Peyer's patch (tissue), 4 donors: ENCODE data around the gene INTU. TPM values are rescaled to one million over a fixed set of nuclear protein-coding genes. Genes with fewer than 3 reads are reported as not detected.
"Not testable (repeated sequence)": the region's sequence is repeated elsewhere in the genome, so short reads cannot be mapped to it uniquely, and the experiment has no call there.

ENCODE experiments used
- DNase-seq, 3 donors: peaks; one replicate each; pipeline ENCODE4 v3.0.0-alpha.2; 2017 to 2019
- H3K27ac ChIP-seq, 4 donors: fragments of 200-600 bp; sonication (generic); one replicate each; pipeline ENCODE4 v1.5.1; 2016 to 2019
- H3K27me3 ChIP-seq, 2 donors: fragments of 200-600 bp; sonication (generic); one replicate each; pipeline ENCODE4 v1.5.1; 2019
- H3K36me3 ChIP-seq, 3 donors: fragments of 200-600 bp; sonication (generic); one replicate each; pipeline ENCODE4 v1.5.1; 2016 to 2019
- H3K4me1 ChIP-seq, 4 donors: fragments of 200-600 bp; sonication (generic); one replicate each; pipeline ENCODE4 v1.5.1; 2016 to 2019
- H3K4me3 ChIP-seq, 4 donors: fragments of 200-600 bp; sonication (generic); 1 replicate in 3 of 4; 2 replicates in 1 of 4; pipeline ENCODE4 v1.5.1; 2016 to 2019; ENCODE audit warnings: mild to moderate bottlenecking in 1 of 4
- H3K9me3 ChIP-seq, 4 donors: fragments of 200-600 bp; sonication (generic); one replicate each; pipeline ENCODE4 v1.5.1; 2016 to 2019; ENCODE audit warnings: mild to moderate bottlenecking in 1 of 4
- CTCF ChIP-seq, 6 experiments: fragments of 450-650 bp in 4 of 6; fragments of 200-600 bp in 2 of 6; sonication (generic) in 1 of 6; IDR thresholded peaks; one replicate each; pipeline ENCODE4 v1.5.1; 2017 to 2019; ENCODE audit warnings: antibody characterized with exemption in 6 of 6, mild to moderate bottlenecking in 3 of 6, moderate library complexity in 1 of 6
- POLR2A ChIP-seq, 2 donors: fragments of 450-650 bp; IDR thresholded peaks; one replicate each; pipeline ENCODE4 v1.5.1; 2017; ENCODE audit warnings: antibody characterized with exemption in 2 of 2, mild to moderate bottlenecking in 2 of 2, moderate library complexity in 2 of 2
- total RNA-seq, 4 donors: library from RNA; depleted of rRNA; stranded (reverse); fragments of >200 nt; gene quantifications; one replicate each; pipeline ENCODE4 v1.1.0, GENCODE V29; 2016

INTU gene
- total RNA-seq, 4 donors from 2014 or later: 1.6 to 14.9 (median 2.3) TPM

- Histone ChIP-seq H3K9me3 (no peaks in the 10 kb centered on the region), H3K27ac (no peak overlapping the region), H3K36me3 (no peaks in the 10 kb centered on the region), H3K4me3 (no peak overlapping the region), H3K27me3 (no peaks in the 10 kb centered on the region), H3K4me1 (no peaks in the 10 kb centered on the region)
- TF ChIP-seq CTCF (IDR thresholded peaks at IDR 0.05): no peak
- TF ChIP-seq POLR2A (IDR thresholded peaks at IDR 0.05): no peak
- DNase-seq: no peak
Measured at GRCh38 chr4:127643791-127644190, 11.0 kb downstream of the INTU start.

GRCh38 chr4:127648061-127648460 is 15.3 kb downstream of the INTU start:
- no peak overlapping the region for H3K4me3 ChIP-seq
- H3K9me3 ChIP-seq: no peaks in the 10 kb centered on the region
- H3K27ac ChIP-seq: no peak overlapping the region
- DNase-seq: no peak
- H3K27me3 ChIP-seq: no peaks in the 10 kb centered on the region
- H3K4me1 ChIP-seq: no peaks in the 10 kb centered on the region
- TF ChIP-seq POLR2A (IDR thresholded peaks at IDR 0.05) (no peak), CTCF (IDR thresholded peaks at IDR 0.05) (no peak)
- no peaks in the 10 kb centered on the region for H3K36me3 ChIP-seq

- not testable (repeated sequence) for H3K4me1 ChIP-seq, H3K4me3 ChIP-seq, H3K36me3 ChIP-seq, DNase-seq, H3K9me3 ChIP-seq, H3K27me3 ChIP-seq, H3K27ac ChIP-seq
Measured at GRCh38 chr4:127655590-127655989, 22.8 kb downstream of the INTU start.

GRCh38 chr4:127656047-127656680 is 23.4 kb downstream of the INTU start:
- H3K36me3 ChIP-seq: no peaks in the 10 kb centered on the region
- TF ChIP-seq POLR2A (IDR thresholded peaks at IDR 0.05): no peak
- no peak for TF ChIP-seq CTCF (IDR thresholded peaks at IDR 0.05)
- no peak for DNase-seq

GRCh38 chr4:127660284-127660885 is 27.6 kb downstream of the INTU start:
- Histone ChIP-seq H3K36me3 (no peaks in the 10 kb centered on the region), H3K27ac (no peak overlapping the region), H3K4me3 (no peak overlapping the region), H3K27me3 (no peaks in the 10 kb centered on the region), H3K4me1 (no peaks in the 10 kb centered on the region), H3K9me3 (no peaks in the 10 kb centered on the region)
- TF ChIP-seq POLR2A (IDR thresholded peaks at IDR 0.05) (no peak), CTCF (IDR thresholded peaks at IDR 0.05) (no peak)
- DNase-seq: no peak

More at GRCh38 chr4:127656047-127656680, 23.4 kb downstream of the INTU start:
- no peak overlapping the region for H3K27ac ChIP-seq
- no peaks in the 10 kb centered on the region for H3K9me3 ChIP-seq
- no peak overlapping the region for H3K4me3 ChIP-seq
- no peaks in the 10 kb centered on the region for H3K4me1 ChIP-seq
- H3K27me3 ChIP-seq: no peaks in the 10 kb centered on the region

GRCh38 chr4:127667116-127667515 is 34.4 kb downstream of the INTU start:
- H3K9me3 ChIP-seq: no peaks in the 10 kb centered on the region
- no peak overlapping the region for H3K4me3 ChIP-seq
- H3K27ac ChIP-seq: no peak overlapping the region
- no peaks in the 10 kb centered on the region for H3K27me3 ChIP-seq
- TF ChIP-seq POLR2A (IDR thresholded peaks at IDR 0.05): no peak
- no peaks in the 10 kb centered on the region for H3K36me3 ChIP-seq
- DNase-seq: no peak
- no peaks in the 10 kb centered on the region for H3K4me1 ChIP-seq
